ENCODE data around the gene B4GALNT3. TPM values are rescaled to one million over a fixed set of nuclear protein-coding genes. Genes with fewer than 3 reads are reported as not detected.

Gene B4GALNT3
- total and polyA plus RNA-seq, 2 of the 13 experiments (the other 11 are each of a cell fraction or from before 2014, with no cell fraction given): 3.2 to 4.4 TPM

DNA sequence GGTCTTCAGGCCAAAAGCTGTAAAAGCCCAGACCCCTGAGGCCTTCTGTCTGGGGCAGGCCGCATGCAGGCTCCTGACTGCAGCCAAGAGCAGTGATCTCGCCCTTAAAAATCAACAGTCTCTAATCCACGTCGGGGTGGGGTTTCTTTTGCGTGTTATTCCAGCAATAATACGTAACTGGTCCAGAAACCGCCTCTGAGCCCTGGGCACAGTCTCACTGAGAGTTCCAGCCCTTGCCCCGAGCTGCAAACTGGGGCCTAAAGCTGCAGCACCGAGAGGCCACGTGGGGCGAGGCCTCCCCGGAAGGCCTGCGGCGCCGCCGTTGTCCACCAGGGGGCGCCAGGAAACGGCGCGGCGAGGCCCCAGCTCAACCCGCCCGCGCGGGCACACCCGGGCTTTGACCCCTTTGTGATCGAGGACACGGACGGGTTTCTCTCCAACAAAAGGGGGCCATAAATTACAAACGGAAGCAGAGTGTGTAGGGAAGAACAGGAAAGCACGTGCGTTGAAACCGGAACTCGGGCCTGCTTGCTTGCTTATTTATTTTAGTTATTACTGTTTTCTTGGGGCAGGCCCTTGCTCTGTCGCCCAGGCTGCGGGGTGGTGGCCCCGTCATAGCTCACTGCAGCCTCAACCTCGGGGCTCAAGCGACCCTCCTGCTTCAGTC is 116.3 kb downstream of the B4GALNT3 start (continued):
- TF ChIP-seq ZNF256 (CRISPR knock-in tag; conservative IDR thresholded peaks at IDR 0.05) (no peak), ZNF260 (CRISPR knock-in tag; IDR thresholded peaks at IDR 0.05; ENCODE audit: borderline replicate concordance, low read depth) (peak; percentile 93; the same call in 1 of the 2 replicates), NFYB (CRISPR knock-in tag; IDR thresholded peaks at IDR 0.05) (peak; percentile 22; the same call in 1 of the 2 replicates), MYNN (CRISPR knock-in tag; IDR thresholded peaks at IDR 0.05; ENCODE audit: low read depth) (no peak; the same call in 1 of the 2 replicates), SALL1 (CRISPR knock-in tag; IDR thresholded peaks at IDR 0.05) (peak; percentile 96), ZNF136 (CRISPR knock-in tag; IDR thresholded peaks at IDR 0.05; ENCODE audit: low read depth) (no peak), CREM (IDR thresholded peaks at IDR 0.05) (0 out of 2 replicates have a peak, but pooled peaks have one; percentile 45), CREM (CRISPR knock-in tag; IDR thresholded peaks at IDR 0.05) (no peak), CCAR2 (optimal IDR thresholded peaks at IDR 0.05; ENCODE audit: low read depth, low read length) (no peak), JUN (CRISPR knock-in tag; IDR thresholded peaks at IDR 0.05) (0 out of 2 replicates have a peak, but pooled peaks have one; percentile 42), DMAP1 (CRISPR knock-in tag; IDR thresholded peaks at IDR 0.05) (peak; percentile 94), BORCS8-MEF2B (CRISPR knock-in tag; IDR thresholded peaks at IDR 0.05) (peak; percentile 84), TAF1 (CRISPR knock-in tag; IDR thresholded peaks at IDR 0.05) (peak; percentile 49), SMAD3 (CRISPR knock-in tag; IDR thresholded peaks at IDR 0.05) (peak; percentile 19), ZFP36L1 (CRISPR knock-in tag; IDR thresholded peaks at IDR 0.05) (peak; percentile 77), YEATS4 (CRISPR knock-in tag; IDR thresholded peaks at IDR 0.05; ENCODE audit: borderline replicate concordance) (peak; percentile 84), ZBTB42 (CRISPR knock-in tag; IDR thresholded peaks at IDR 0.05) (peak; percentile 68; the same call in 1 of the 2 replicates), PAWR (CRISPR knock-in tag; IDR thresholded peaks at IDR 0.05; ENCODE audit: borderline replicate concordance) (no peak), RARG (CRISPR knock-in tag; IDR thresholded peaks at IDR 0.05; ENCODE audit: low read depth) (peak; percentile 94; the same call in 1 of the 2 replicates)
- TF ChIP-seq, protein P1, sequence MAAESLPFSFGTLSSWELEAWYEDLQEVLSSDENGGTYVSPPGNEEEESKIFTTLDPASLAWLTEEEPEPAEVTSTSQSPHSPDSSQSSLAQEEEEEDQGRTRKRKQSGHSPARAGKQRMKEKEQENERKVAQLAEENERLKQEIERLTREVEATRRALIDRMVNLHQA (CRISPR knock-in tag; IDR thresholded peaks at IDR 0.05): no peak
- TF ChIP-seq, protein P2, sequence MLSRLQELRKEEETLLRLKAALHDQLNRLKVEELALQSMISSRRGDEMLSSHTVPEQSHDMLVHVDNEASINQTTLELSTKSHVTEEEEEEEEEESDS (CRISPR knock-in tag; IDR thresholded peaks at IDR 0.05; ENCODE audit: borderline replicate concordance): peak; percentile 87; the same call in 1 of the 2 replicates
- TF ChIP-seq, protein P3, sequence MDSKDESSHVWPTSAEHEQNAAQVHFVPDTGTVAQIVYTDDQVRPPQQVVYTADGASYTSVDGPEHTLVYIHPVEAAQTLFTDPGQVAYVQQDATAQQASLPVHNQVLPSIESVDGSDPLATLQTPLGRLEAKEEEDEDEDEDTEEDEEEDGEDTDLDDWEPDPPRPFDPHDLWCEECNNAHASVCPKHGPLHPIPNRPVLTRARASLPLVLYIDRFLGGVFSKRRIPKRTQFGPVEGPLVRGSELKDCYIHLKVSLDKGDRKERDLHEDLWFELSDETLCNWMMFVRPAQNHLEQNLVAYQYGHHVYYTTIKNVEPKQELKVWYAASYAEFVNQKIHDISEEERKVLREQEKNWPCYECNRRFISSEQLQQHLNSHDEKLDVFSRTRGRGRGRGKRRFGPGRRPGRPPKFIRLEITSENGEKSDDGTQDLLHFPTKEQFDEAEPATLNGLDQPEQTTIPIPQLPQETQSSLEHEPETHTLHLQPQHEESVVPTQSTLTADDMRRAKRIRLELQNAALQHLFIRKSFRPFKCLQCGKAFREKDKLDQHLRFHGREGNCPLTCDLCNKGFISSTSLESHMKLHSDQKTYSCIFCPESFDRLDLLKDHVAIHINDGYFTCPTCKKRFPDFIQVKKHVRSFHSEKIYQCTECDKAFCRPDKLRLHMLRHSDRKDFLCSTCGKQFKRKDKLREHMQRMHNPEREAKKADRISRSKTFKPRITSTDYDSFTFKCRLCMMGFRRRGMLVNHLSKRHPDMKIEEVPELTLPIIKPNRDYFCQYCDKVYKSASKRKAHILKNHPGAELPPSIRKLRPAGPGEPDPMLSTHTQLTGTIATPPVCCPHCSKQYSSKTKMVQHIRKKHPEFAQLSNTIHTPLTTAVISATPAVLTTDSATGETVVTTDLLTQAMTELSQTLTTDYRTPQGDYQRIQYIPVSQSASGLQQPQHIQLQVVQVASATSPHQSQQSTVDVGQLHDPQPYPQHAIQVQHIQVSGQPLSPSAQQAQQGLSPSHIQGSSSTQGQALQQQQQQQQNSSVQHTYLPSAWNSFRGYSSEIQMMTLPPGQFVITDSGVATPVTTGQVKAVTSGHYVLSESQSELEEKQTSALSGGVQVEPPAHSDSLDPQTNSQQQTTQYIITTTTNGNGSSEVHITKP (CRISPR knock-in tag; IDR thresholded peaks at IDR 0.05; ENCODE audit: low read depth): no peak; the same call in 1 of the 2 replicates
- TF ChIP-seq, protein P4, sequence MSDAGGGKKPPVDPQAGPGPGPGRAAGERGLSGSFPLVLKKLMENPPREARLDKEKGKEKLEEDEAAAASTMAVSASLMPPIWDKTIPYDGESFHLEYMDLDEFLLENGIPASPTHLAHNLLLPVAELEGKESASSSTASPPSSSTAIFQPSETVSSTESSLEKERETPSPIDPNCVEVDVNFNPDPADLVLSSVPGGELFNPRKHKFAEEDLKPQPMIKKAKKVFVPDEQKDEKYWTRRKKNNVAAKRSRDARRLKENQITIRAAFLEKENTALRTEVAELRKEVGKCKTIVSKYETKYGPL (CRISPR knock-in tag; IDR thresholded peaks at IDR 0.05): no peak
- TF ChIP-seq, protein P5, sequence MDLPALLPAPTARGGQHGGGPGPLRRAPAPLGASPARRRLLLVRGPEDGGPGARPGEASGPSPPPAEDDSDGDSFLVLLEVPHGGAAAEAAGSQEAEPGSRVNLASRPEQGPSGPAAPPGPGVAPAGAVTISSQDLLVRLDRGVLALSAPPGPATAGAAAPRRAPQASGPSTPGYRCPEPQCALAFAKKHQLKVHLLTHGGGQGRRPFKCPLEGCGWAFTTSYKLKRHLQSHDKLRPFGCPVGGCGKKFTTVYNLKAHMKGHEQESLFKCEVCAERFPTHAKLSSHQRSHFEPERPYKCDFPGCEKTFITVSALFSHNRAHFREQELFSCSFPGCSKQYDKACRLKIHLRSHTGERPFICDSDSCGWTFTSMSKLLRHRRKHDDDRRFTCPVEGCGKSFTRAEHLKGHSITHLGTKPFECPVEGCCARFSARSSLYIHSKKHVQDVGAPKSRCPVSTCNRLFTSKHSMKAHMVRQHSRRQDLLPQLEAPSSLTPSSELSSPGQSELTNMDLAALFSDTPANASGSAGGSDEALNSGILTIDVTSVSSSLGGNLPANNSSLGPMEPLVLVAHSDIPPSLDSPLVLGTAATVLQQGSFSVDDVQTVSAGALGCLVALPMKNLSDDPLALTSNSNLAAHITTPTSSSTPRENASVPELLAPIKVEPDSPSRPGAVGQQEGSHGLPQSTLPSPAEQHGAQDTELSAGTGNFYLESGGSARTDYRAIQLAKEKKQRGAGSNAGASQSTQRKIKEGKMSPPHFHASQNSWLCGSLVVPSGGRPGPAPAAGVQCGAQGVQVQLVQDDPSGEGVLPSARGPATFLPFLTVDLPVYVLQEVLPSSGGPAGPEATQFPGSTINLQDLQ (CRISPR knock-in tag; IDR thresholded peaks at IDR 0.05): peak; percentile 79; the same call in 1 of the 2 replicates
